Mammary epithelial cell (primary cell): ENCODE results near the gene DNAJC17.

Experiments
- CTCF ChIP-seq, 2 donors: IDR thresholded peaks in 1 of 2; conservative IDR thresholded peaks in 1 of 2; 2 replicates each; pipeline ENCODE4 v1.5.1; 2011 to 2012; ENCODE audit warnings: inconsistent platforms in 2 of 2, low read length in 2 of 2, mild to moderate bottlenecking in 2 of 2, control low read depth in 1 of 2, low read depth in 1 of 2; ENCODE audit not compliant: insufficient read depth in 1 of 2; ENCODE audit errors: extremely low read depth in 1 of 2
- EZH2 ChIP-seq: IDR thresholded peaks from 2 replicates; pipeline ENCODE4 v1.6.1; 2012; ENCODE audit warnings: low read length, inconsistent platforms, borderline replicate concordance

GRCh38 chr15:40771242-40771641, 36.0 kb downstream of the DNAJC17 start:
- no peak for TF ChIP-seq CTCF (conservative IDR thresholded peaks at IDR 0.05 in 1 of 2, IDR thresholded peaks at IDR 0.05 in 1 of 2; ENCODE audit: extremely low read depth in 1 of 2, insufficient read depth in 1 of 2, low read depth in 1 of 2, low read length in 2 of 2)
- no peak for TF ChIP-seq EZH2
